Ovary (tissue), 9 donors: ENCODE data around the gene P3H4. TPM values are rescaled to one million over a fixed set of nuclear protein-coding genes. Genes with fewer than 3 reads are reported as not detected.

Experiments used
- DNase-seq, 5 donors: peaks; one replicate each; pipeline ENCODE4 v3.0.0-alpha.2; 2019 to 2020
- H3K27ac ChIP-seq, 2 donors: fragments of 200-600 bp; one replicate each; pipeline versions ENCODE4 v1.5.1 to v1.8.0; 2019 to 2022
- H3K27me3 ChIP-seq: fragments of 200-600 bp; one replicate; pipeline ENCODE4 v1.8.0; 2022
- H3K36me3 ChIP-seq: fragments of 200-600 bp; sonication (generic); one replicate; pipeline ENCODE4 v1.5.1; 2019
- H3K4me1 ChIP-seq: one replicate; pipeline ENCODE4 v1.8.1; 2013; ENCODE audit warnings: mild to moderate bottlenecking, moderate library complexity; ENCODE audit not compliant: insufficient read depth
- H3K4me3 ChIP-seq: fragments of 200-600 bp; sonication (generic); one replicate; pipeline ENCODE4 v1.5.1; 2017
- H3K9me3 ChIP-seq, 2 donors: fragments of 200-600 bp in 1 of 2; sonication (generic) in 1 of 2; one replicate each; pipeline versions ENCODE4 v1.5.1 to v1.8.1; 2013 to 2019; ENCODE audit warnings: mild to moderate bottlenecking in 1 of 2, moderate library complexity in 1 of 2
- CTCF ChIP-seq, 3 donors: fragments of 450-650 bp in 2 of 3; fragments of 200-600 bp in 1 of 3; IDR thresholded peaks; one replicate each; pipeline versions ENCODE4 v1.5.1 to v1.8.0; 2016 to 2022; ENCODE audit warnings: antibody characterized with exemption in 3 of 3, mild to moderate bottlenecking in 1 of 3
- EP300 ChIP-seq: sonication (generic); formaldehyde crosslinking; IDR thresholded peaks from one replicate; pipeline ENCODE4 v1.6.1; 2017; ENCODE audit warnings: antibody characterized with exemption
- POLR2A ChIP-seq: fragments of 450-650 bp; IDR thresholded peaks from one replicate; pipeline ENCODE4 v1.6.1; 2017; ENCODE audit warnings: antibody characterized with exemption, mild to moderate bottlenecking, moderate library complexity
- WGBS, 3 donors: extraction: QIAGEN DNeasy Blood & Tissue Kit in 1 of 3; methylation state at CpG; one replicate each; pipeline versions ENCODE4 v1.1.5 to v1.1.7; 2013 to 2017; 5-methylcytosine and 5-hydroxymethylcytosine counted together
- intact Hi-C, 4 donors: fragments of 100-400 bp; cut with DNase I; formaldehyde crosslinking; loops; one replicate each; pipeline versions ENCODE4 v1.11.0 to v1.15.1; 2022 to 2023
- polyA plus RNA-seq, 2 donors: library from polyadenylated mRNA; stranded (reverse); fragments of 200-250 nt in 1 of 2; fragments of 350-450 nt in 1 of 2; fragmentation: Illumina TruSeq in 1 of 2; extraction: RNeasy Lipid Tissue Mini Kit (QIAGEN cat#74804) in 1 of 2; gene quantifications; one replicate each; pipeline ENCODE4 v1.2.3, GENCODE V29; 2013 to 2014
- total RNA-seq, 7 donors: library from RNA; depleted of rRNA in 2 of 7; stranded (reverse); fragments of >200 nt in 2 of 7; fragmentation: NEBNext Ultra II Directional in 3 of 7; extraction: Animal tissue kit (Norgen Biotek cat#: 25700) in 3 of 7; gene quantifications; one replicate each; pipeline versions ENCODE4 v1.1.0 to v1.2.4, GENCODE V29; 2016 to 2023
- donor health status: DM: no; HTN: no; CAD: no; lungs with moderate emphysema.
- donor health status: DM: no; HTN: no; CAD: no.
- donor health status: Bipolar disorder and iron deficiency.
- donor health status: DM: yes; HTN: yes; CAD: no.
- donor health status: DM: no; HTN: no; CAD: no.
- donor health status: DM: yes; HTN: yes; CAD: no.

P3H4 gene
- total and polyA plus RNA-seq, 9 donors: 7.7 to 22.1 (median 15.1) TPM

DNA sequence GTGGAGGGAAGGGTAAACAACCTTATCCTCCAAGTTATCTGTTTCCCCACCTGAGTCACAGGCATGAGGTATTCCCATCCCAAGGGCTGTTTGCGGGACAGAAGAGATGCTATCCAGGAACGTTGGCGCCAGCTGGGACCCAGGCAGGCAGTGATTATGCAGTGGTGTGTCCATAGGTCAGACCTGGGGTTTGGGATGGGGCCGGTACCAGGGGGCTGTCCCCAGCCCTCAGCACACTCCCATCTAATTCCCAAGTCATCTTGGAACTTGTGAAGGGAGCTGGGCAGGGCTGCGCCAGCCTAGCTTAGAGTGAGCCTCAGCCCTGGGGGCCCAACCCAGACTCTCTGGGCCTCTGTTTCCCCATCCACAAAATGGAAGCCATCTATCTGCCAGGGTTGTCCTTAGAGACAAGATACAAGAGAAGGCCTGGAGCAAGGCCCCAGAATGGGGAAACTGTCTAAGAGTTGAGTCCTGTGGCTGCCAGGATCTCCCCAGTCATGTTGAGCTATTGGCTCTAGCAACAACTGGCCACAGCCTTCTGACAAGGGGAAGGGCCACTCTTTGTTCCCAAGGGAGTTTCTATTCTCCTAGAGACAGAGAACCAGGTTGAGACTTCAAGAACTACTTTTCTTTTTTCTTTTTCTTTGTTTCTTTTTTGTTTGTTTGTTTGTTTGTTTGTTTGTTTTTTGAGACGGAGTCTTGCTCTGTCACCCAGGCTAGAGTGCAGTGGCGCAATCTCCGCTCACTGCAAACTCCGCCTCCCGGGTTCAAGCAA, 15.4 kb downstream of the P3H4 start:
- no peaks in the 10 kb centered on the region for H3K9me3 ChIP-seq
- H3K4me1 ChIP-seq: peaks cover 30% of the 10 kb centered on the region
- intact Hi-C loops: no loop called here
- no peak for DNase-seq
- no peak overlapping the region for H3K27ac ChIP-seq
- 91 to 94% (median 94%) methylated on average over 10 of the region's 10 CpGs for WGBS, 3 donors
- TF ChIP-seq CTCF (IDR thresholded peaks at IDR 0.05) (no peak), POLR2A (no peak), EP300 (no peak)
- no peak overlapping the region for H3K4me3 ChIP-seq
- no peaks in the 10 kb centered on the region for H3K36me3 ChIP-seq
- H3K27me3 ChIP-seq: no peaks in the 10 kb centered on the region

DNA sequence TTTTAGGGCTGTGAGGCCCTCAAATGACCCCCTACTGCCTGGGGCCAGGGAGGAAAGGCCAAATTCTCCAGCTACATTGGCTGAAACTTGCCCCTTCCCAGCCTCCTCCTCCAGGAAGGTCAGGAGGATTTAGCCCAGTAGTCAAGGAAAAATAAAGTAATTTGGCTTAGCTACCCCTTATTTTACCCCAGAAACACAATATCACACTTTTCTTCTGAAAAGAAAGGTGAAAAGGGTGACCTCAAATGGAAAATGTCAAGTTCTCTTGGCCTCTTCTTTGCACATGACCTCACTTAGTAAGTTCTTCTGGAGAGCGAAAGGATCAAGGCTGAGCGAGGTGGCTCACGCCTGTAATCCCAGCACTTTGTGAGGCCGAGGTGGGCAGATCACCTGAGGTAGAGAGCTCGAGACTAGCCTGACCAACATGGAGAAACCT, 17.2 kb downstream of the P3H4 start:
- TF ChIP-seq POLR2A: no peak
- TF ChIP-seq CTCF (IDR thresholded peaks at IDR 0.05): no peak
- TF ChIP-seq EP300: no peak
- peak overlapping the region in 1 of 2 donors; percentile 85 for H3K27ac ChIP-seq
- 91 to 98% (median 93%) methylated on average over 5 of the region's 5 CpGs for WGBS, 3 donors

GRCh38 chr17:41793784-41794539, 17.8 kb downstream of the P3H4 start:
- peaks cover 23% of the 10 kb centered on the region for H3K4me1 ChIP-seq
- intact Hi-C loops: no loop called here
- H3K36me3 ChIP-seq: no peaks in the 10 kb centered on the region
- H3K9me3 ChIP-seq: no peaks in the 10 kb centered on the region
- DNase-seq: peak in 4 of 5 donors; percentile 46 to 60 (median 54)
- peak overlapping the region; percentile 22 to 85 for H3K27ac ChIP-seq
- no peaks in the 10 kb centered on the region for H3K27me3 ChIP-seq
- no peak overlapping the region for H3K4me3 ChIP-seq
- WGBS, 3 donors: 32 to 51% (median 47%) methylated on average over 14 of the region's 14 CpGs
- TF ChIP-seq EP300: no peak
- TF ChIP-seq CTCF (IDR thresholded peaks at IDR 0.05): no peak
- no peak for TF ChIP-seq POLR2A

More for the DNA sequence above, 17.2 kb downstream of the P3H4 start:
- Histone ChIP-seq H3K4me3 (no peak overlapping the region), H3K4me1 (peaks cover 23% of the 10 kb centered on the region), H3K27me3 (no peaks in the 10 kb centered on the region), H3K9me3 (no peaks in the 10 kb centered on the region), H3K36me3 (no peaks in the 10 kb centered on the region)
- no peak for DNase-seq
- intact Hi-C loops: no loop called here

- TF ChIP-seq POLR2A (no peak), CTCF (IDR thresholded peaks at IDR 0.05) (no peak), EP300 (no peak)
- peak; percentile 49 to 69 (median 61) for DNase-seq
- 10 to 14% (median 10%) methylated on average over 21 to 22 of the region's 22 CpGs for whole genome bisulfite sequencing, 3 donors
- intact Hi-C loops: no loop called here
- no peaks in the 10 kb centered on the region for H3K36me3 ChIP-seq
- no peak overlapping the region for H3K4me3 ChIP-seq
- H3K27ac ChIP-seq: peak overlapping the region; percentile 22 to 85
- no peaks in the 10 kb centered on the region for H3K27me3 ChIP-seq
- H3K4me1 ChIP-seq: peaks cover 23% of the 10 kb centered on the region
- no peaks in the 10 kb centered on the region for H3K9me3 ChIP-seq
Measured at GRCh38 chr17:41792845-41793783, 18.6 kb downstream of the P3H4 start.
